ENCODE results near the gene RNF186. TPM values are rescaled to one million over a fixed set of nuclear protein-coding genes. Genes with fewer than 3 reads are reported as not detected.

RNF186 gene
- total and polyA plus RNA-seq, 4 donors, result not detected

- Histone ChIP-seq H3K4me3 (no peak overlapping the region), H3K27me3 (ENCODE audit: control insufficient read depth in 3 of 3, insufficient read depth in 3 of 3, low read length in 2 of 3) (no peaks in the 10 kb centered on the region), H3K9ac (ENCODE audit: insufficient read depth in 1 of 2, low read length in 2 of 2) (no peak overlapping the region), H3K36me3 (ENCODE audit: control insufficient read depth in 4 of 4, insufficient read depth in 4 of 4, low read length in 4 of 4) (no peaks in the 10 kb centered on the region), H3K9me3 (ENCODE audit: control insufficient read depth in 4 of 4, insufficient read depth in 3 of 4, low read length in 3 of 4) (no peaks in the 10 kb centered on the region), H3K4me1 (ENCODE audit: control insufficient read depth in 5 of 5, insufficient read depth in 5 of 5, low read length in 5 of 5) (no peaks in the 10 kb centered on the region), H3K27ac (ENCODE audit: low read depth in 1 of 2, low read length in 1 of 2) (no peak overlapping the region)
- WGBS, 2 donors, result 69 to 77% methylated on average over 4 of the region's 4 CpGs
- ATAC-seq (ENCODE audit: insufficient read depth, low FRiP score), result no peak
- no peak for TF ChIP-seq CTCF (IDR thresholded peaks at IDR 0.05; ENCODE audit: control extremely low read depth, extremely low read depth)
- DNase-seq, result no peak
Measured at GRCh38 chr1:19824541-19824940, 9.5 kb upstream of the RNF186 start.

GRCh38 chr1:19824036-19824435, 9.0 kb upstream of the RNF186 start:
- no peaks in the 10 kb centered on the region for H3K4me1 ChIP-seq (ENCODE audit: control insufficient read depth in 5 of 5, insufficient read depth in 5 of 5, low read length in 5 of 5)
- no peak for TF ChIP-seq CTCF (IDR thresholded peaks at IDR 0.05; ENCODE audit: control extremely low read depth, extremely low read depth)
- H3K27me3 ChIP-seq (ENCODE audit: control insufficient read depth in 3 of 3, insufficient read depth in 3 of 3, low read length in 2 of 3), result no peaks in the 10 kb centered on the region
- ATAC-seq (ENCODE audit: insufficient read depth, low FRiP score) (no peak), DNase-seq (no peak)
- 85 to 87% methylated on average over 5 of the region's 5 CpGs for WGBS, 2 donors
- no peaks in the 10 kb centered on the region for H3K36me3 ChIP-seq (ENCODE audit: control insufficient read depth in 4 of 4, insufficient read depth in 4 of 4, low read length in 4 of 4)
- H3K27ac ChIP-seq (ENCODE audit: low read depth in 1 of 2, low read length in 1 of 2), result no peak overlapping the region
- no peaks in the 10 kb centered on the region for H3K9me3 ChIP-seq (ENCODE audit: control insufficient read depth in 4 of 4, insufficient read depth in 3 of 4, low read length in 3 of 4)
- no peak overlapping the region for H3K9ac ChIP-seq (ENCODE audit: insufficient read depth in 1 of 2, low read length in 2 of 2)
- H3K4me3 ChIP-seq, result no peak overlapping the region

- ATAC-seq (ENCODE audit: insufficient read depth, low FRiP score) (no peak), DNase-seq (no peak)
- H3K4me1 ChIP-seq (ENCODE audit: control insufficient read depth in 5 of 5, insufficient read depth in 5 of 5, low read length in 5 of 5), result peaks cover 0 to 6% (median under 1%) of the 10 kb centered on the region in 5 donors
- TF ChIP-seq CTCF (IDR thresholded peaks at IDR 0.05; ENCODE audit: control extremely low read depth, extremely low read depth), result no peak
- H3K4me3 ChIP-seq, result no peak overlapping the region
- no peak overlapping the region for H3K27ac ChIP-seq (ENCODE audit: low read depth in 1 of 2, low read length in 1 of 2)
- no peaks in the 10 kb centered on the region for H3K27me3 ChIP-seq (ENCODE audit: control insufficient read depth in 3 of 3, insufficient read depth in 3 of 3, low read length in 2 of 3)
- no peak overlapping the region for H3K9ac ChIP-seq (ENCODE audit: insufficient read depth in 1 of 2, low read length in 2 of 2)
- WGBS, 2 donors, result 66 to 81% methylated on average over 5 of the region's 5 CpGs
- H3K9me3 ChIP-seq (ENCODE audit: control insufficient read depth in 4 of 4, insufficient read depth in 3 of 4, low read length in 3 of 4), result no peaks in the 10 kb centered on the region
- no peaks in the 10 kb centered on the region for H3K36me3 ChIP-seq (ENCODE audit: control insufficient read depth in 4 of 4, insufficient read depth in 4 of 4, low read length in 4 of 4)
Measured at GRCh38 chr1:19819701-19820100, 4.6 kb upstream of the RNF186 start.

GRCh38 chr1:19818324-19818723, 3.2 kb upstream of the RNF186 start:
- Histone ChIP-seq H3K9me3 (ENCODE audit: control insufficient read depth in 4 of 4, insufficient read depth in 3 of 4, low read length in 3 of 4) (no peaks in the 10 kb centered on the region), H3K4me1 (ENCODE audit: control insufficient read depth in 5 of 5, insufficient read depth in 5 of 5, low read length in 5 of 5) (peaks cover 0 to 6% (median 3%) of the 10 kb centered on the region in 5 donors), H3K27me3 (ENCODE audit: control insufficient read depth in 3 of 3, insufficient read depth in 3 of 3, low read length in 2 of 3) (no peaks in the 10 kb centered on the region), H3K4me3 (no peak overlapping the region), H3K36me3 (ENCODE audit: control insufficient read depth in 4 of 4, insufficient read depth in 4 of 4, low read length in 4 of 4) (no peaks in the 10 kb centered on the region), H3K9ac (ENCODE audit: insufficient read depth in 1 of 2, low read length in 2 of 2) (no peak overlapping the region), H3K27ac (ENCODE audit: low read depth in 1 of 2, low read length in 1 of 2) (no peak overlapping the region)
- TF ChIP-seq CTCF (IDR thresholded peaks at IDR 0.05; ENCODE audit: control extremely low read depth, extremely low read depth), result no peak
- no peak for ATAC-seq (ENCODE audit: insufficient read depth, low FRiP score)
- WGBS, 2 donors, result 91 to 95% methylated on average over 3 of the region's 3 CpGs
- no peak for DNase-seq
